Hepatocyte (in vitro differentiated cells): ENCODE measurements around the gene IL1RAPL1. TPM values are rescaled to one million over a fixed set of nuclear protein-coding genes. Genes with fewer than 3 reads are reported as not detected.

Experiments
- DNase-seq: peaks from one replicate; pipeline ENCODE4 v3.0.0-alpha.2; 2016; ENCODE audit warnings: low spot score
- H2AFZ ChIP-seq: fragments of 200-600 bp; sonication (generic); 2 replicates; pipeline ENCODE4 v1.6.0; 2016; ENCODE audit warnings: antibody characterized with exemption, mild to moderate bottlenecking
- H3K27ac ChIP-seq: fragments of 200-600 bp; sonication (generic); 2 replicates; pipeline ENCODE4 v1.5.1; 2016; ENCODE audit warnings: mild to moderate bottlenecking
- H3K27me3 ChIP-seq: fragments of 200-600 bp; sonication (generic); 2 replicates; pipeline ENCODE4 v1.6.1; 2016
- H3K36me3 ChIP-seq: fragments of 200-600 bp; sonication (generic); replicated peaks from 2 replicates; pipeline ENCODE4 v1.5.1; 2016; ENCODE audit warnings: low read depth; ENCODE audit not compliant: insufficient read depth
- H3K4me1 ChIP-seq: fragments of 200-600 bp; sonication (generic); 2 replicates; pipeline ENCODE4 v1.5.1; 2016; ENCODE audit warnings: mild to moderate bottlenecking, moderate library complexity; ENCODE audit not compliant: insufficient read depth
- H3K4me2 ChIP-seq: fragments of 200-600 bp; sonication (generic); 2 replicates; pipeline ENCODE4 v1.6.0; 2016
- H3K4me3 ChIP-seq: fragments of 200-600 bp; sonication (generic); 2 replicates; pipeline ENCODE4 v1.5.1; 2016; ENCODE audit warnings: mild to moderate bottlenecking
- H3K79me2 ChIP-seq: fragments of 200-600 bp; sonication (generic); 2 replicates; pipeline ENCODE4 v1.6.0; 2017; ENCODE audit warnings: mild to moderate bottlenecking
- H3K9me2 ChIP-seq: fragments of 200-600 bp; sonication (generic); replicated peaks from 2 replicates; pipeline ENCODE4 v1.6.0; 2017; ENCODE audit warnings: mild to moderate bottlenecking; ENCODE audit not compliant: insufficient read depth
- H3K9me3 ChIP-seq: fragments of 200-600 bp; sonication (generic); 2 replicates; pipeline ENCODE4 v1.5.1; 2016; ENCODE audit warnings: low read depth, mild to moderate bottlenecking
- H4K20me1 ChIP-seq: fragments of 200-600 bp; sonication (generic); 2 replicates; pipeline ENCODE4 v1.6.0; 2016; ENCODE audit warnings: mild to moderate bottlenecking; ENCODE audit not compliant: insufficient read depth, poor library complexity, severe bottlenecking
- EZH2 ChIP-seq: fragments of 200-600 bp; sonication (generic); IDR thresholded peaks from 2 replicates; pipeline ENCODE4 v1.6.1; 2016; ENCODE audit warnings: antibody characterized with exemption, mild to moderate bottlenecking, borderline replicate concordance
- EZH2phosphoT487 ChIP-seq: fragments of 200-600 bp; sonication (generic); IDR thresholded peaks from one replicate; pipeline ENCODE4 v1.6.1; 2018; ENCODE audit warnings: antibody characterized with exemption, mild to moderate bottlenecking, low read depth, moderate library complexity; ENCODE audit not compliant: unreplicated experiment, severe bottlenecking
- WGBS: methylation state at CpG from one replicate; pipeline ENCODE4 v1.1.6; 2016; ENCODE audit warnings: low lambda C conversion rate; ENCODE audit errors: missing lambda C conversion rate; 5-methylcytosine and 5-hydroxymethylcytosine counted together
- polyA plus RNA-seq: library from polyadenylated mRNA; unstranded; fragments of >200 nt; fragmentation: Nextera tagmentation; extraction: Ambion mirVana; gene quantifications from 2 replicates; pipeline ENCODE4 v1.2.1, GENCODE V29; 2016
- total RNA-seq: library from RNA; depleted of rRNA; stranded (reverse); fragments of >200 nt; gene quantifications from 2 replicates; pipeline ENCODE4 v1.2.3, GENCODE V29; 2014
- TF ChIP-seq, protein P1 (sequence below): fragments of 200-600 bp; sonication (generic); IDR thresholded peaks from 2 replicates; pipeline ENCODE4 v1.5.1; 2016; ENCODE audit warnings: antibody characterized with exemption, mild to moderate bottlenecking; ENCODE audit not compliant: poor library complexity

IL1RAPL1 gene
- total and polyA plus RNA-seq, 2 experiments from 2014 or later: 0.89 to 2.7 TPM

DNA sequence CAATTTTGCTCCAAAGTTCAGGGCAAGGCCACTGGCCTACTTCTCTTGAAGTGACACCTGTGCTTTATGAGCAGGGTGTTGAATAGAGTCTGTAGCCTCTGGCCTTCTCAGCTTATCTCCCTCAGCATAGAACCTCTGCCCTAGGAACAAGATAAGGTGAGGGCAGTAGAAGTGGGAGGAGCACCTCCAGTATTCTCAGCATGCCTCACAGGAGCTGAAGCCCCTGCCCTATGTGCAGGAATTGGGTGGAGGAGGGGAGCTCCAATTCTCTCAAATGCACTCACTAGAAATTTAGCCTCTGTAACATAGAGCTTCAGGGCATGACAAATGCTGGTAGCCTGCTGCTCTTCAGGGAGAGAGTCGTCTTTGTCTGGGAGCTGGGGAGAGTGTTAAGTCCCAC is 479.3 kb downstream of the IL1RAPL1 start:
- Histone ChIP-seq H2AFZ (no peak overlapping the region), H3K9me3 (no peaks in the 10 kb centered on the region), H3K79me2 (no peaks in the 10 kb centered on the region), H3K4me2 (no peak overlapping the region), H3K36me3 (no peaks in the 10 kb centered on the region), H3K4me1 (no peaks in the 10 kb centered on the region), H4K20me1 (no peaks in the 10 kb centered on the region), H3K27ac (no peak overlapping the region), H3K27me3 (no peaks in the 10 kb centered on the region), H3K4me3 (no peak overlapping the region), H3K9me2 (no peaks in the 10 kb centered on the region)
- WGBS: 50% methylated on average over 1 of the region's 1 CpG
- no peak for DNase-seq
- TF ChIP-seq EZH2phosphoT487 (no peak), EZH2 (no peak)
- TF ChIP-seq, protein P1, sequence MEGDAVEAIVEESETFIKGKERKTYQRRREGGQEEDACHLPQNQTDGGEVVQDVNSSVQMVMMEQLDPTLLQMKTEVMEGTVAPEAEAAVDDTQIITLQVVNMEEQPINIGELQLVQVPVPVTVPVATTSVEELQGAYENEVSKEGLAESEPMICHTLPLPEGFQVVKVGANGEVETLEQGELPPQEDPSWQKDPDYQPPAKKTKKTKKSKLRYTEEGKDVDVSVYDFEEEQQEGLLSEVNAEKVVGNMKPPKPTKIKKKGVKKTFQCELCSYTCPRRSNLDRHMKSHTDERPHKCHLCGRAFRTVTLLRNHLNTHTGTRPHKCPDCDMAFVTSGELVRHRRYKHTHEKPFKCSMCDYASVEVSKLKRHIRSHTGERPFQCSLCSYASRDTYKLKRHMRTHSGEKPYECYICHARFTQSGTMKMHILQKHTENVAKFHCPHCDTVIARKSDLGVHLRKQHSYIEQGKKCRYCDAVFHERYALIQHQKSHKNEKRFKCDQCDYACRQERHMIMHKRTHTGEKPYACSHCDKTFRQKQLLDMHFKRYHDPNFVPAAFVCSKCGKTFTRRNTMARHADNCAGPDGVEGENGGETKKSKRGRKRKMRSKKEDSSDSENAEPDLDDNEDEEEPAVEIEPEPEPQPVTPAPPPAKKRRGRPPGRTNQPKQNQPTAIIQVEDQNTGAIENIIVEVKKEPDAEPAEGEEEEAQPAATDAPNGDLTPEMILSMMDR: no peak

DNA sequence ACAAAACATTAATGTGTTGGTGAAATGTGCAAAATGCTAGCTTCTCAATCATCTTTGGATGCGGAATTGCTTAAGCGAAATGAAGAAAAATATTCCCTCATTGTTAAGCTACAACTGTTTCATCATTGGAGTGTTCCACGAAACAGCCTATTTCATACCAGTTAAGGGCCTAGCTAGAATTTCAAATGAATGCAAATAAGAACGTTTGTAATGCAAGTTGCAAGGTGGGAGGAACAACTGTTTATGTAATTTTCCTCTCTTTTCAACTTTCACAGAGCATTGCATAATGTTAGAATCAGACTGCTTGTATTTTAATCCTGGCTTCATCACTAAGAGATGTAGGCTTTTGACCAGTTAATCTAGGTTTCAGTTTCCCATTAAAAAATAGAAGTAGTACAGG is 480.1 kb downstream of the IL1RAPL1 start:
- Histone ChIP-seq H3K36me3 (no peaks in the 10 kb centered on the region), H3K4me1 (no peaks in the 10 kb centered on the region), H3K27me3 (no peaks in the 10 kb centered on the region), H4K20me1 (no peaks in the 10 kb centered on the region), H3K27ac (no peak overlapping the region), H2AFZ (no peak overlapping the region), H3K9me3 (no peaks in the 10 kb centered on the region), H3K9me2 (no peaks in the 10 kb centered on the region), H3K79me2 (no peaks in the 10 kb centered on the region), H3K4me2 (no peak overlapping the region), H3K4me3 (no peak overlapping the region)
- TF ChIP-seq EZH2 (no peak), EZH2phosphoT487 (no peak)
- TF ChIP-seq, protein P1: no peak
- DNase-seq: no peak
- 62% methylated on average over 4 of the region's 4 CpGs for WGBS

DNA sequence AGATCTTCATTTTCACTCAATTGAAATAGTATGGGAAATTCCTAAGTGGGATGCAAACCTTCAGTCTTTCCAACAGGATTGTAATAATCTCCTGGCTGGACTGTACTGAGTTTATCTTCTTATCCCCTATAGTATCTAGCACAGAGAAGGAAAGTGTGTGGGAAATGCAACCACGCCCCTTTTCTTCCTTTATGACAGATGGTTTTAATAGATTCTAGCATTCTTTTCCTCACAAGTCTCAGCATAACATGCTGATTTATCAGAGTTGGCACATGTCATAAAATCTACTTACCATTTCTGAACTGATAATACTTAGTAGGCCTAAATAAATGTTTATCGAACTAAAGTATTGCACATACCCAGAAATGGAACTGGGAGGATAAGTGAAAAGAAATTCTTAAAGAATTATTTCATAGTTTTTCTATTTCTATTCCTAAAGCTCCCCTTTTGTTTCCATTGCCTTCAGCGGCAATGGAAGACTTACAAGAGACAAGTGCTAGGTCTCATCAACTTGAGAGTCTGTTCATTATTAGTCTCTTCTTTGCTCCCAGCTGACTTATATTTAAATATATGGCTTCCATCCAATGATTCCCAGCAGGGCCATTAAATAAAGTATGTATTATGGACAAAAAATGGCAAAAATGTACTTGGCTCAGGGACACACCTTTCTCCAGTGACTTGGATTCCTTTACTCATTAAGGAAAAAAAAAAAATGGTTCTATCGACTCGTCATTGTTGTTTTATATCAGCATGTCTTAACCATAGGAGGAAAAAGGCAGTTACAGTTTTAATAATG is 484.5 kb downstream of the IL1RAPL1 start:
- no peak overlapping the region for H3K4me3 ChIP-seq
- no peak overlapping the region for H3K27ac ChIP-seq
- no peak for DNase-seq
- H3K9me2 ChIP-seq: no peaks in the 10 kb centered on the region
- 88% methylated on average over 5 of the region's 5 CpGs for WGBS
- no peaks in the 10 kb centered on the region for H3K27me3 ChIP-seq
- no peaks in the 10 kb centered on the region for H3K4me1 ChIP-seq
- no peaks in the 10 kb centered on the region for H3K36me3 ChIP-seq
- no peaks in the 10 kb centered on the region for H3K79me2 ChIP-seq
- no peak overlapping the region for H3K4me2 ChIP-seq
- TF ChIP-seq, protein P1: no peak
- TF ChIP-seq EZH2phosphoT487: no peak
- no peak for TF ChIP-seq EZH2
- H2AFZ ChIP-seq: no peak overlapping the region
- H4K20me1 ChIP-seq: no peaks in the 10 kb centered on the region
- no peaks in the 10 kb centered on the region for H3K9me3 ChIP-seq
